A204.1 (cell line): Measurements from ENCODE around the gene ISCU.
A peak's percentile ranks its signal among the peaks of the same experiment; 100 is the strongest.
"Not testable (repeated sequence)": the region's sequence is repeated elsewhere in the genome, so short reads cannot be mapped to it uniquely, and the experiment has no call there.

Experiments
- FAIRE-seq: peaks from 2 replicates; lab custom pipeline; 2012; peaks lifted over from hg19 to GRCh38; lab: Jason Lieb, UNC

ISCU gene

DNA sequence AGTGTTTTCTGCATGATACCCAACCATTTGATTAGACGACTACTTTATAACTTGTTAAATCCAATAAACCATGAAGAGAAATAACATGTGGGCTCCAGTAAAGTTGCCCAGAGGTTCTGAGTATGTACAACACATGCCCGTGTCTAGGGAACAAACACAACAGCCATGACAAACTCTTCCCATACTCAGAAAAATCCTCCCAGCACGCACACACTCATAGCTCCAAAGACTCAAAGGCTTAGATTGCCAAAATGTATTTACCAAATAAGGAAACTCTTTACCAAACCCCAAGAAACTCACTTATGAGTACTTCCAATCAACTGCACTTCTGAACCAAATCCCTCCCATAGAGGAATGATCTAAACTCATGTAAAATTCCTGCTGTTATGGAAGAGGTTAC, 18.7 kb upstream of the ISCU start:
- FAIRE-seq = no peak

DNA sequence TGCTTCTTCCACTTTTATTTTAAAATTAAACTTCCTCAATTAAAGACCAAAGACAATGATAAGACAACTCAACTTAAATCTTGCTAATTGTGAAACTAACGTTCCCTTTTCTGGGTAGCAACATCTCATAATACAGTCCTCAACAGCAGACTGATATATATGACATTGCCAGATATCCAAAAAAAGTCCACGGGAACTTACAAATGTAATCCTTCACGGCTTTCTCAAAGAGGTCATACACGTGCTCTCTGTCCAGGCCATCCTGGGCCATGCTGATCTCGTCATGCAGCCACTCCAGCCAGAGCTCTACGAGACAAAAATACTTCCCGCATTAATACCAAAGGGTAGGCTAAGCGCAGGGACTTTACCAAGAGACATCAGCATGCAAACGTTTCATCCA, 14.7 kb upstream of the ISCU start:
- no peak for FAIRE-seq

DNA sequence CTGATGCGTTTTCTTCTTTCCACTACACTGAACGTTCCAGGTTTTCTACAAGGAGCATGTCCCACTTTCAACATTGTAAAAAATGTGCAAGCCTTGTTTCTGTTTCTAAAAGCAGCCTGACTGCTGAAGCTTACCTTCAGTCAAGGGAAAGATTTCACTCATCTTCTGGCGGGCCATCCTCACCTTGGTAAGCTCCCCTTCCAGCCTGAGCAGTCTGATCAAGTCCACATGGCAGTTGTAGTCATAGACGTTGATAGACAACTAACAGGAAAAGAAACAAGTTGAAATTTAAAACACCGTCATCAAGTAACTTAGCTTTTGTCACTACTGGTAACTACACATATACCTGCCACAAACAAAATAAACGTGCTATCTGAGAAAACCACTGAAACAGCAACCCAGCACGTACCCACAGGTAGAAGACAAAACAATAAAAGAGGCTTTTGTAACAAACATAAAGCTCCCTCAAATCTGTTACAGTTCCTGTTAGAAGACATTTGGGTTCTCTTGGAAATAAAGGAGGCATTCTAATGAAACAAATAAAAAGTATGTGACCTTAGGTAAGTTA, 13.4 kb upstream of the ISCU start:
- FAIRE-seq = no peak

DNA sequence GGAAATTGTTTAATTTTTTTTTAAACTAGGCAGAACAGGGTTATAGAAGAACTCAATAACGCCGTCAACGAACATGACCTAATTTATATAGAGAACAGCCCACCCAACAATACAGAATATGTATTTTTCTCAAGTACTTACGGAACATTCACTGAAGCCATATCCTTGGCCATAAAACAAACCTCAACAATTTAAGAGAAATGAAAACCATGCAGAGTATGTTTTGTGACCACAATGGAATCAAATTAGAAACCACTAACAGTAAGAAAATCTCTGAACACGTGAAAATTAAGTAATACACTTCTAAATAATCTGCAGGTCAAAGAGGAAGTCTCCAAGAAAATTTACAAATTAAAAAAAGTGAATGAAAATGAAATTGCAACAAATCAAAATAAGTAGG, 10.9 kb upstream of the ISCU start:
- FAIRE-seq = no peak

DNA sequence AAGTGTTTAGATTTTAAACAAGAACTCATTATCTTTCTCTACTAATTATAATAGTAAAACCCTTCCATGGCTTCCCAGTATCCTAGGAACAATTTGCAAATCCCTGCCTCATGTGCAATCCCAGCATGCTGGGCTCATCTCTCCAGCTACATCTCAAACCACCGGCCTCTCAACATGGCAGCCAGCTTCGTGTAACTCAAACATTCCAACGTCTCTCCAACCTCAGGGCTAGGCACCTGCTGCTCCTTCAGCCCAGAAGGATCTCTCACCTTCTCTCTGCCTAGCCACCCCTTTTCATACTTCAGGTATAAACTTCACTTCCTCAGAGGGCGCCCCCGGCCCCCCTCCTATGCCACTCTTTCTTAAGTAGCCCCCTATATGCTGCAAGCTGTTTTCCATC, 8.6 kb upstream of the ISCU start:
- FAIRE-seq = no peak

DNA sequence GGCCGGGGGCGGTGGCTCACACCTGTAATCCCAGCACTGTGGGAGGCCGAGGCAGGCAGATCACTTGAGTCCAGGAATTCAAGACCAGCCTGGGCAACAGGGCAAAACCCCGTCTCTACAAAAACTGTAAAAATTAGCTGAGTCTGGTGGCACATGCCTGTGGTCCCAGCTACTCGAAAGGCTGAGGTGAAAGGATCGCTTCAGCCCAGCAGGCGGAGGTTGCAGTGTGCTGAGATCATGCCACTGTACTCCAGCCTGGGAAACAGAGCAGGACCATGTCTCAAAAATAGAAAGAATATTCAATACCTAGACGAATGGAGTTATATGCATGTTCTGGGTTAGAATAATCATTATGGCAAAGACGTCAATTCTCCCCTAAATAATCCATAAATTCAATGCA, 7.0 kb upstream of the ISCU start:
- not testable (repeated sequence) for FAIRE-seq

DNA sequence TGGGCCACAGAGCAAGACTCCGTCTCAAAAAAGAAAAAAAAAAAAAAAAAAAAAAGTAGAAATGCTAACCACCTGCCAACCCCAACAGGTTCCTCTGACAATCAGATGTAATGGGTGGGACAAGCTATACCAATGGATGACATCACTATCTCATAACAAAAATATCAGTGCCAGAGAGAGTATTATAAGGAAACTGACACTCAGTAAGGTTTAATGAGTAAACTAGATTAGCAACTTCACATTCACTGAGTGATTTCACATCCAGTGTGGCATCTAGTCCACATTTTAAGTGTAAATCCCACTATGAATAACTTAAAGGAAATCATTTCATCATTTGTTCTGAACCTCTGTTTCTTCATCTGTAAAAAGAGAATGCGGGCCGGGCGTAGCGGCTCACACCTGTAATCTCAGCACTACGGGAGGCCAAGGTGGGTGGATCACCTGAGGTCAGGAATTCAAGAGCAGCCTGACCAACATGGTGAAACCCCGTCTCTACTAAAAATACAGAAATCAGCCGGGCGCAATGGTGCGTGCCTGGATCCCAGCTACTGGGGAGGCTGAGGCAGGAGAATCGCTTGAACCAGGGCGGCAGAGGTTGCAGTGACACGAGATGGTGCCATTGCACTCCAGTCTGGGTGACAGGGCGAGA, 3.3 kb upstream of the ISCU start:
- FAIRE-seq = no peak

DNA sequence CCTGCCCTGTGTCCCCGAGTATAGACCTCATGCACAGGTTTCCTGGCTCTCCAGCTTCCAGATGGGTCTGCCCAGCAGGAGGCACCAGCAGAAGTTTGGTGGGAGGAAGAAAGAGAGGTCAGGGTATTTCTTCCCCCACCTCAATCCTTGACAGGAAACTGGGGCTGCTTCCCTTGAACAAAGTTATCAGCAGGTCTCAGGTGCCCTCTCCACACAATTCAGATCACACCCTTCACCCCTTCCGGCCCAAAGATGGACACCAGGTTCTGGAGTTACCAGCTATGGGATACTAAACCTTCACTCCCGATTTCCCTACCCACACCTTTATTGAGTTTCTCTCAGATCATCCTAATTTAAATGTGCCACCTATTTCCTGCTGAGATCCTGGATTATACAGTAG, 2.6 kb upstream of the ISCU start:
- FAIRE-seq = no peak

DNA sequence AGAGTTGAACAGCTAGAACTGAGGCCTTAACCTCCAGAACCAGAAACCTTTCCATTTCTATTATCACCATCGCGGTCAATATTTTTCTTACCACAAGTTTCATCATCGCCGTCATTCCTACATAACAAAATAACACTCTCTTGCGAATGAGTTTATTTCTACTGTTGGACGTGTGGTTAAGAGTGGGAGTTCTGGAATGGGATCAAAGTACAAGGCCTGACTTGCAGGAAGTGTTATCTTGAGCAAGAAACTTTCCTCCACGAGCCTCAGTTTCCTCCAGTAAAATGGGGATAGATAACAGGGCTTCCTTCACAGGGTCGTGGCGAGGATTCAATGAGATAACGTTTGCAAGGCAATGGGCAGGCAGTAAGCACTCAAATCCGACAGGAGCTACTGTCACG, 2.1 kb upstream of the ISCU start:
- FAIRE-seq = no peak

DNA sequence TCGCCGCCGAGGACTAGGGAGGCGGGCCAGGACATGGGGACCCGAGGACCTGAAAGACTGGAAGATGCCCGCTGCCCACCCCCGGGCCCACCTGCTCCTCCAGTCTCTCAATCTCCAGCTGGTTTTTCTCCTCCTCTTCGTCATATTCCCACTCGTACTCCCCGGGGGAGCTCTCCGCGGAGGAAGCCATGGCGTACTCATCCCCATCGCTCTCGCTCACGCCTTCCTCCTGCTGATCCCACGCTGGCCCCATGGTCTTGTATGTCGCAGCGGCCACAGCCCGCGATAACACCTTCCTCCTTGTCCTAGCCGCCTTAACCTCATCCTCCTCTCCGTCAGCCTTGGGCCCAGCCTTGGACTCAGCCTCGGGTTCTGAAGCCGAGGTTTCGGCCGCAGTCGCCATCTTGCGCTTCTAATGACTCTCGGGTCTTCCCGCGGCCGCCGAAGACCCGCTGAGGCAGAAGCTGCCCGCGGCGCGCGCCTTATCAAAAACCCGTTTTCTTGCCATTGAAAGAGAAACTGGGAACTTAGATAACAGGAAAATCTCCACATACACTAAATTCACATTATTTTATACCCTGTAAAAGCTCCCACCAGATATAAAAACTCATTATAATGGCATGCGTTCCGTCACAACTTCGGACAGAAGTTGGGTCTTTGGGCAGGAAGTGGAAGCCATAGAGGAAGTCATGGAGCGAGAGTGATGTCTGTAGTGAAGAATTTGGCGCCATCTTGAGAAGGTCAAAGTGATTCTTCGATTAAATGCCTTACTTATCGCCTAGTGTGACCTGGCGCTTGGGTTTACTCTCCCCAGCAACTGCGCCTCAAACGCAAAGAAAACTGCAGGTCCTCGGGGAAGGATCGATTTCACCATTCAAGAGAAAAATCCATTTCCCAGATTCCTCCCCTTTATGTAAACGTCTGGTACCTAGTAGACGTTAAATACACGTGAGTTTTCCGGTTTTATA, 1.4 kb upstream of the ISCU start, which contains the start of gene SART3:
TSS of gene SART3 (minus strand) at position 422 of the 968 bp plus-strand sequence. CDS start at position 403, 19 bp downstream.
- peak; percentile 70 for FAIRE-seq

DNA sequence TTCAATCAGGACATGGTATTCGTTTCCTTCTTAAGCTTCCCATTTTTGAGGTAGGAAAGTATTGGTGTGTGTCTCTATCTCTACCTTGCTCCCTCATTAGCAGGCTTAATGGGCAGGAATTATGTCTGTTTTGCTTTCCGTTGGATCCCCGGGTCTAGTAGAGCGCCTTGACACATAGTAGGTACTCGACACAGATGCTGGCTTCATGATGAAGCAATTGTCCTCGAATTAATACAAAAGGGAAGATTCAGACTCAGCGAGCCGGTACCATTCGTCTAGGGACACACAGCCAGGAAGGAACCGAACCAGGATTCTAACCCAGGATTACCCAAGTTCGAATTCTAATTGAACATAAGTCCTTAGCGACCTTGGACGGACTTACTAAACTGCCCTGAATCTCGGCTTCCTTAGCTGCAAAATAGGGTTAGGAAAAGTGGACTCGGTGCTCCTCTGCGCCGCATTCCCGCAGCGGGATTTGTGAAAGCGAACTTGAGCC, 496 bp upstream of the ISCU start:
- FAIRE-seq = no peak

DNA sequence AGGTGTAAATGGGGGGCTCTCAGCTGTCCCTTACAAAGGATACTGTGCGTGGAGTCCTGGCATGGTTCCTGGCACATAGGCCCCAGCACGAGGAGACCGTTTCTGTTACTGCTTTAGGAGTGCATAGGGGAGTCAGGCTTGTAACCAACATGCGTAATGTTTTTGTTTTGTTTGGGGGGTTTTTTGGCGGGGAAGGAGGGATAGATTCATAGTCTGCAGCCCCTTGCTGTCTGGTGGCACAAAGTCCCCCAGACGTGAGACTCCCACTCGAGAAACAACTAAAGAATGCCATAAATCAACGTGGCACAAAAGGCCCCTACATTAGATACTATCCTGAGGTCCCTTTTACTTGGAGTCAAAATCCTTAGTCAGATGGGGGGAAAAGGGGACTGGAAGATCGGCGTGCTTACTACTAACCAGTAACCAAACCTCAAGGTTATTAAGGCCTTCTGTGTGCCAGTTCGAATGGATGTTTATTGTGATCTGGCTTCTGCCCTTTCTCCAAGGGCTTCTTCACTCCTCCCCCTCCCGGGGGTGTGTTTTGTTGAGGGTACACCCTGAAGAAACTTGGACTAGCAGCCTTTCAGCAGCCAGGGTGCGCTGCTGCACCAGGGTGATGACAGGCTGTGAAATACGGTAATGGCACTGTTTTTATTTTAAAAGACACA, 874 bp downstream of the ISCU start:
- peak; percentile 62 for FAIRE-seq

DNA sequence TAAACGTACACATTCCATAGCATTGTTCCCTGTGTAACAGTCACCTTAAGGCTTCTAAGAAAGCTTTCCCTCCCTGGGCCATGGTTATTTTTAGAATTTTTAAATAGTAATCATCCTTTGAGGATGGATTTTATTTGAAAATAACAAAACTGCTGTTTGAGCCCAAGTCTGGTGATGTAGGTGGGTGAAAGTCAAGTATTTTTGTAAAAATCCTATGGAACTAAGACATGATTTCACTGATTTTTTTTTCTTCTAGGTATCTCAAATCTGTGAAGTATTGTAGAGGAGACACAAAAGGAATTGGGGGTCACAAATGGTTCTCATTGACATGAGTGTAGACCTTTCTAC, 1.4 kb downstream of the ISCU start:
- FAIRE-seq = no peak

DNA sequence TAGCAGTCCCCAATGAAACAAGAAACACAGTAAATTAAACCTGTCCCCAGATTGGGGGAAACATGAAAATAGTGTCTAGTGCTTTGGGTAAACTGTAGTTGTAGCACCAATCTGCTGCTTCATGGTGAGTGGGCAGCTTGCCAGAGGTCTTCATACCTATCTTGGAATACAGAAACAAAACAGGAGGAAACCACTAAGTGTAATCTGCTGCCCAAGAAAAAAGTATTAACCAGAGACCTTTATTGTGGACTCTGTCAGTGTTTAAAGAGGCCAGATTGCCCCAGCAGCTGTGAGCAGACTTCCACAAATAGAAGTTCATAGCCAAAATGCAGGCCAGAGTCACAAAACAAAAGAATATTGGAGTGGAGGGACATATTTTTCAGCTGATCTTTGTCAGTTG, 2.3 kb downstream of the ISCU start:
- FAIRE-seq = no peak

DNA sequence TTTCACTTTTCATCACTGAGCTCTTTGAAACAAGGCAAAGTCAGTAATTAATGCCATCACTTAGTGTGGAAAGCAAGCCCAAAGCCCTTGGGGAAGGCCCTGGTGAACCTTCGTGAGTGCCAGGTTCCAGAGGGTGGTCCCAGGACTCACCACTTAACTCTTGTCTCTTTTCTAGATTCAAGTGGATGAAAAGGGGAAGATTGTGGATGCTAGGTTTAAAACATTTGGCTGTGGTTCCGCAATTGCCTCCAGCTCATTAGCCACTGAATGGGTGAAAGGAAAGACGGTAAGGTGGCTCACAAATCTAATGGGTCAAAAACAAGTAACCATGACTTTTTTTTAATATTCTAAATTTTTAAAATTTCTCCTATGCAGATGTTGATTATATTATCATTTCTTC, 2.8 kb downstream of the ISCU start:
- no peak for FAIRE-seq

DNA sequence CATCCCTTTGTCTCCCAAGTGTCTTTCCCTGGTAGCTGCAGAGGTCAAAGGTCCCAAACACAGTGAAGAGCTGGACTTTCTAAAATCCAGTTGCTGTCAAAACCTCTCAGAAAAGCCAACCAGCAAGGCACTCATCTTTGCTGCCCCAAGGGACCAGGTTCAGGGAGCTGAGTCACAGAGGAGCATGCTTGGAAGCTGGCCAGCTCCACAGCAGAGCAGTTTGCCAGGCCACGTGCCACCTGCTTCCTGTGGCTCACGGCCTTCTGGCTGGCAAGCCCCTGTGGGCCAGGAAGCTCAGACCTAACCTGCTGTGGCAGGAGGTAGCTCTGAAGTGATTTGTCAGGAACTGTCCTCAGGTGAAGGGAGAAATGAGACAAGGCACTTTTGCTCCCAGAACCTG, 3.6 kb downstream of the ISCU start:
- no peak for FAIRE-seq

DNA sequence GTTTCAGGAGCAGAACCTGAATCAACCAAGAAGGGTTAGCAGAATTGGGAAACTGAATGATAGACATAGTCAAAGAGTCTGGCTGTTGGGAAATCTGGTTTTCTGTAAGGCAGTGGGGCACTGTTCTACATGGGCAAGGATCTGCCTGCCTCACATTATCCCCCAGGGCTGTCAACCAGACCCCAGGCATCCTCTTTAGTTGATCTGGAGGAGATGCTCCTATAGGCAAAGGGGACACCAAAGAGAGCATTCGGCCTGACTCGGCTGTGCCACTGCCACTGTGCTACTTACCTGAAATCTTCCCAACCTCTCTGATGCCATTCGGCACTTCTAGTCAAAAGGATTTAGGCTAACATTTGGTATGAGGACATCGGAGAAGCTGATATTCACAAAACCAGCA, 4.1 kb downstream of the ISCU start:
- FAIRE-seq = no peak

DNA sequence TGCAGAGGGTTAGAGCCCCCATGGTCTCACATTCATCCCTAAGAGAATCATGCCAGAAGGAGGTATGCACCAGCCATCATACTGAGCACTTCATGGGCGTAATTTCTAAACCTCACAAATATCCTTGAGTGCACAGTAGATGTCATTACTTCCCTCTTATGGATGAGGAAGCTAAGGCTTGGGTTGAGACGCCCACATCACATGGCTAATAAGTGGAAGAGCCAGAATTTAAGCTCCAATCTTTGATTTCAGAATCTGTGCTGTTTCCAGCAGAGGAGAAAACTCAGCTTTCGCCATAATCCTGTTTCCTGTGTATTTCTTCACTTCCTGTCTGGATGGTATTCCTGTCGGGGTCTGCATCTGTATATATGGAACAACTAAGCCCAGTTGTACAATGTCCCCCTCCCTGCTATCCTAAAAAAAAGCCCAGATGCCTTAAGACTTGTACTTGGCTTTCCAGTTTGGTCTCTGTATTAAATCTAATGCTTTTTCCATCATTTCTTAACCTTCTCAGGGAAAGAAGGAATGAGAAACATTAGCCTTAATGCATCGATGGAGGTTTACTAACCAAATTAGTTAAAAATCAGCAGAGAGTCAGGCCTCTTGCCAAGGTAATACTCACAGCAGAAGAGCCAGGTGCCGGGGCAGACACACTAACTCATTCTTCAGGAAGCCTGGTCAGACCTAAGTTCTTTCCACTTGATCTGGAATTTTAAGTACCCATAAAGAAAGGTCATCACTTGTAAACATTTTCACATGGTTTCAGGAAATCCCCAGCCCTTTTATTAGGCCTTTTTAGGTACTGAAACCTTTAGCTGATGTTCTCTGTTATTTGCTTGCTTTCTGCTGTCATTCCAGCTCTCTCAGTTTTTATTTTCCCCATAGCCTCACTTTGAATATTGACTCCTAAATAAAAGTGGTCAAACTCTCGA, 5.3 kb downstream of the ISCU start:
- no peak for FAIRE-seq

DNA sequence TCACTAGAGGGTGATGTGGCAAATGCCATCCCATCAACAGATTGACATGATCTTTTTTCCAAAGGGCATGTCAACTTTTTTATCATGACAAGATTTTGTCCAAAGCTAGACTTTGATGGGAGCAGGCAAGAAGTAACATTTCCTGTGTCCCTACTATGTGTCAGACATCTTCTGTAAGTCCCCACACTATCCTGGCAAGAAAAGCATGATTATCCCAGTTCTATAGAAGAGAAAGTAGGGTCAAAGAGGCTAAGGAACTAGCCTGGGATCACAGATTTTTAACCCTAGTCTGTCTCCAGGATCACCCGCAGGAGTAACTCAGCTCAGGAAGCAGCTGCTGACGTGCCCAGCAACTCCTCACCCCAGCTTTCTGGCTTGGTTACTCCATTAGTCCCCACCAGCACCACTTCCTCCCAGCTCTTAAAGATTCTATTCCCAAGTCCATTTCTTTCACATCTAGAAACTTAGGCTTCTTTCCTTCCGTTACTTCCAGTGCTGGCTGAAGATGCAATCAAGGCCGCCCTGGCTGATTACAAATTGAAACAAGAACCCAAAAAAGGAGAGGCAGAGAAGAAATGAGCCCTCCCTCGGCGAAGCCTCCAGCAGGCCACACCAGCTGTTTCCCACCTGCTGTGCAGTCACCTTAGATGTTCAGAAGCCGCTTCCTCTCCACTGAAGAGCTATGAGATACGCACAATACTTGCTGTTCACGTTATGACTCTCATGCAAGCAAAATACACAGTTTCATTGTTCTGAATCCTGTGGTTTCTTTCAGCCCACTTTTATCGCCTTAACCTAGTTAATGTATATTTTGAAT, 6.2 kb downstream of the ISCU start:
- FAIRE-seq = no peak

DNA sequence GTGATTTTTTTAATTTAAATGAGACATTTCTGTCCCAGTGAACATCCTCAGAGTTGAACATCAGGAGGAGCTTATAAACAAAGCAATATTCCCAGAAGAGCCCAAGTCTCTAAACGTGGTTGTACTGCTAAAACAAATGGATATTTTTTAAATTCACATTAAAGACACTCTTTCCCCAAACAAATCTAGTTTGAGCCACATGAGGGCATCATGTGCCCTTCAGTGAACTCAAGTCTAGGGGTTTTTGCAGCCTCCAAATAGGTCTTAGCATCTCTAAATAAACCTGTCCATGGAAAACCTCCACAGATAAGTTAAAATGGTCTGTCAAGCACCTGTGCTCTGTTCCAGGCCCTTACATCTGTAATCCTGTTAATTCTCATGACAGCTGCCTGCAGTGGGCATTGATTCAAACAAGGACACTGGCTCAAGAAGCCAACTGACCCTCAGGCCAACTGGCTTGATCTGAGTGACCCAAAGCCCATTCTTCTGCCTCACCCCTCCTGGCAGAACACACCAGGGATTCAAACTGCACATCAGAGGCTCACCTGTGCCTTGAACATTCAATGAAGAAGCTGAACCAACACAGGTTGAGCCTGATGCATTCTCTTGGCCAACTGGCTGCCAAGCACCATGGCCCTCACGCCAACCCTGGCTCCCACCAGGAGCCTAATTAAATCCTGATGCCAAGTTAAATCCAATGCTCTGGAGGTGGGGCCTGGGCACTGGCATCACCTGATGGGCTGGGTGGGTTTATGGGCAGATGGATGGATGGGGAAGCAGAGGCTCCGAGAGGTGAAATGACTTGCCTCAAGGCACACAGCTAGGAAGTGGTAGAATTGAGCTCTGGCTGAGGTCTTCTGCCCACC, 8.6 kb downstream of the ISCU start:
- FAIRE-seq = peak; percentile 27
